HepG2 (cell line): ENCODE data around the gene SPC24.

Experiments
- POLR2A ChIP-seq, 2 experiments: IDR thresholded peaks; 2 replicates each; pipeline ENCODE4 v1.6.1; 2011; ENCODE audit warnings: low read depth in 2 of 2, low read length in 2 of 2, mild to moderate bottlenecking in 1 of 2, moderate library complexity in 1 of 2; ENCODE audit not compliant: insufficient read depth in 1 of 2
- PRDM10 ChIP-seq: sonication (generic); formaldehyde crosslinking; IDR thresholded peaks from 2 replicates; pipeline ENCODE4 v1.4.0; 2020; ENCODE audit warnings: low read depth, missing genetic modification reagents
- SP4 ChIP-seq: sonication (generic); formaldehyde crosslinking; IDR thresholded peaks from 2 replicates; pipeline ENCODE4 v1.8.1; 2023; ENCODE audit warnings: mild to moderate bottlenecking, missing genetic modification reagents
- TCF7L2 ChIP-seq: IDR thresholded peaks from 2 replicates; pipeline ENCODE4 v1.6.1; 2011; ENCODE audit warnings: mild to moderate bottlenecking, low read depth, low read length, moderate library complexity
- ZBTB8A ChIP-seq: sonication (generic); formaldehyde crosslinking; IDR thresholded peaks from 2 replicates; pipeline ENCODE4 v1.4.0; 2020; ENCODE audit warnings: mild to moderate bottlenecking, low read depth, missing genetic modification reagents, borderline replicate concordance

- no peak for TF ChIP-seq ZBTB8A
- no peak for TF ChIP-seq SP4 (CRISPR knock-in tag)
- no peak for TF ChIP-seq TCF7L2
- TF ChIP-seq PRDM10 (CRISPR knock-in tag): no peak
- 0 out of 4 replicates have a peak, but pooled peaks of 1 of the 2 experiments have one; percentile 39 for TF ChIP-seq POLR2A (IDR thresholded peaks at IDR 0.05; ENCODE audit: insufficient read depth in 1 of 2, low read depth in 2 of 2, low read length in 2 of 2)
These were observed 49.1 kb downstream of the SPC24 start for GRCh38 chr19:11106477-11106876.
